ENCODE measurements around the gene SNX18.

The SNX18 gene

GRCh38 chr5:54544044-54544443 is 26.5 kb downstream of the SNX18 start:
- DNase-seq = no peak

GRCh38 chr5:54545796-54546195 is 28.2 kb downstream of the SNX18 start:
- no peak for DNase-seq

- DNase-seq = no peak
Observed at GRCh38 chr5:54547711-54548250, 30.2 kb downstream of the SNX18 start.

- no peak for DNase-seq
Observed at GRCh38 chr5:54548565-54548964, 31.0 kb downstream of the SNX18 start.

GRCh38 chr5:54551292-54551691 is 33.7 kb downstream of the SNX18 start:
- no peak for DNase-seq

- no peak for DNase-seq
Observed at GRCh38 chr5:54551926-54552325, 34.4 kb downstream of the SNX18 start.

- DNase-seq = no peak
Observed at GRCh38 chr5:54552446-54552845, 34.9 kb downstream of the SNX18 start.

GRCh38 chr5:54553659-54554207 is 36.2 kb downstream of the SNX18 start:
- DNase-seq = no peak

- no peak for DNase-seq
Observed at GRCh38 chr5:54556141-54556540, 38.6 kb downstream of the SNX18 start.

- no peak for DNase-seq
Observed at GRCh38 chr5:54558362-54558761, 40.8 kb downstream of the SNX18 start.

GRCh38 chr5:54561651-54562050 is 44.1 kb downstream of the SNX18 start:
- DNase-seq = no peak

- DNase-seq = no peak
Observed at GRCh38 chr5:54563083-54563761, 45.7 kb downstream of the SNX18 start.

- DNase-seq = no peak
Observed at GRCh38 chr5:54567996-54568395, 50.4 kb downstream of the SNX18 start.

GRCh38 chr5:54570916-54571315 is 53.4 kb downstream of the SNX18 start:
- no peak for DNase-seq

- no peak for DNase-seq
Observed at GRCh38 chr5:54571462-54571861, 53.9 kb downstream of the SNX18 start.

GRCh38 chr5:54573812-54574489 is 56.4 kb downstream of the SNX18 start:
- DNase-seq = no peak

- no peak for DNase-seq
Observed at GRCh38 chr5:54577528-54577927, 60.0 kb downstream of the SNX18 start.

- no peak for DNase-seq
Observed at GRCh38 chr5:54577937-54578653, 60.5 kb downstream of the SNX18 start.

- DNase-seq = no peak
Observed at GRCh38 chr5:54579591-54580295, 62.2 kb downstream of the SNX18 start.

- no peak for DNase-seq
Observed at GRCh38 chr5:54580997-54581811, 63.6 kb downstream of the SNX18 start.

GRCh38 chr5:54581831-54582548 is 64.4 kb downstream of the SNX18 start:
- DNase-seq = no peak

Data from CD4-positive, alpha-beta T cell treated with Interleukin-4 for 1 hour (primary cell).